ENCODE results near the gene PRICKLE2. TPM values are rescaled to one million over a fixed set of nuclear protein-coding genes. Genes with fewer than 3 reads are reported as not detected.

Gene PRICKLE2
- total RNA-seq, 1 experiment from 2014 or later = not detected

DNA sequence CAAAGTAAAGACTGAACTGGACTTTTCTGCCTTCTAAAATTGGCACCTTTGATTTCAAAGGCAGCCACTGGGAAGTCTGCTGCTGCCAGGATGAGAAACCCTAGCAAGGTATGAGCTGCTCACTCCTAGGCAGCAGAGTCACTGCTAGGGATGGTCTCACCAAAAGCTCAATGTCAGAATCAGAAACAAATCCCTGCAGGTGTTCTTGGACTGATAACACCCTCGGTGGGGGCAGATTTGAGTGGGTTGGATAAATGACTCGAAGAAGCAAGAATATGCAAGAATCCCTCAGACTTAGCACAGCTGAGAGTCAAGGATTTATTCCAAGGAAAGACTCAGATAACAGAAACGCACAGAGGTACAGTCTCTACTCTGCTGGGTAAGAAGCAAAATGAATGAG lies 90.4 kb downstream of the PRICKLE2 start:
- H3K9me3 ChIP-seq (ENCODE audit: low read depth, low read length, poor library complexity, severe bottlenecking) = no peaks in the 10 kb centered on the region
- H3K27ac ChIP-seq (ENCODE audit: low read depth, low read length, poor library complexity, severe bottlenecking) = no peak overlapping the region
- intact Hi-C loops (cut with micrococcal nuclease; ENCODE audit: unreplicated experiment) = no loop called here
- TF ChIP-seq EZH2 (IDR thresholded peaks at IDR 0.05; ENCODE audit: borderline replicate concordance, low read depth, low read length, poor library complexity, severe bottlenecking) = no peak
- TF ChIP-seq, protein P1, sequence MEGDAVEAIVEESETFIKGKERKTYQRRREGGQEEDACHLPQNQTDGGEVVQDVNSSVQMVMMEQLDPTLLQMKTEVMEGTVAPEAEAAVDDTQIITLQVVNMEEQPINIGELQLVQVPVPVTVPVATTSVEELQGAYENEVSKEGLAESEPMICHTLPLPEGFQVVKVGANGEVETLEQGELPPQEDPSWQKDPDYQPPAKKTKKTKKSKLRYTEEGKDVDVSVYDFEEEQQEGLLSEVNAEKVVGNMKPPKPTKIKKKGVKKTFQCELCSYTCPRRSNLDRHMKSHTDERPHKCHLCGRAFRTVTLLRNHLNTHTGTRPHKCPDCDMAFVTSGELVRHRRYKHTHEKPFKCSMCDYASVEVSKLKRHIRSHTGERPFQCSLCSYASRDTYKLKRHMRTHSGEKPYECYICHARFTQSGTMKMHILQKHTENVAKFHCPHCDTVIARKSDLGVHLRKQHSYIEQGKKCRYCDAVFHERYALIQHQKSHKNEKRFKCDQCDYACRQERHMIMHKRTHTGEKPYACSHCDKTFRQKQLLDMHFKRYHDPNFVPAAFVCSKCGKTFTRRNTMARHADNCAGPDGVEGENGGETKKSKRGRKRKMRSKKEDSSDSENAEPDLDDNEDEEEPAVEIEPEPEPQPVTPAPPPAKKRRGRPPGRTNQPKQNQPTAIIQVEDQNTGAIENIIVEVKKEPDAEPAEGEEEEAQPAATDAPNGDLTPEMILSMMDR (conservative IDR thresholded peaks at IDR 0.05; ENCODE audit: low read depth, low read length) = no peak
- no TSS peak for BruUV-seq (replicated peaks)
- H3K27me3 ChIP-seq (replicated peaks; ENCODE audit: insufficient read depth, low read depth, low read length, poor library complexity) = peaks cover 9% of the 10 kb centered on the region
- no peak overlapping the region for H3K4me3 ChIP-seq (ENCODE audit: low read depth, low read length, poor library complexity, severe bottlenecking)
- no peak for DNase-seq (ENCODE audit: low spot score)
- H3K4me1 ChIP-seq (ENCODE audit: insufficient read depth, low read length, poor library complexity, severe bottlenecking) = no peaks in the 10 kb centered on the region
- ChIA-PET CTCF (no interaction called here), POLR2A (ENCODE audit: low non-redundant PET) (no interaction called here)
- H3K36me3 ChIP-seq (ENCODE audit: insufficient read depth, low read length, poor library complexity, severe bottlenecking) = no peaks in the 10 kb centered on the region

DNA sequence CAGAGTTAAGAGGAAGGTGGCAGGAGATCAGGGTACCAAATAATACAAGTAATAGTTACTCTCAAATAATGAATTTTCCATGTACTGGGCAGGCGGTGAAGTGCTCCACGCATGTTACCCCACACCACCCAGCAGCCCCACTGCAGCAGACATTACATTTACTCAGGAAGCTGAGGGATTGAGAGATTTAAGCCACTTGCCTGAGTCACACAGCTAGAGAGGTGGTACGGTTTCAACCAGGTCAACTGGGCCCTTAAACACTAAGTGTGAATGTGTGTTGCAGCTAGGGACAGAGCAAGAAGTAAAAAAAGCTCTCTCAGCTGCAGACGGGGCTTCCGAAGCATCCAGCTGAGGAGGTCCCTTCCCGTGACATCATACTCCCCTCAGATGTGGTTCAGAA lies 91.3 kb downstream of the PRICKLE2 start:
- TF ChIP-seq, protein P1 (conservative IDR thresholded peaks at IDR 0.05; ENCODE audit: low read depth, low read length) = no peak
- no peak for TF ChIP-seq EZH2 (IDR thresholded peaks at IDR 0.05; ENCODE audit: borderline replicate concordance, low read depth, low read length, poor library complexity, severe bottlenecking)
- BruUV-seq (replicated peaks) = no TSS peak

DNA sequence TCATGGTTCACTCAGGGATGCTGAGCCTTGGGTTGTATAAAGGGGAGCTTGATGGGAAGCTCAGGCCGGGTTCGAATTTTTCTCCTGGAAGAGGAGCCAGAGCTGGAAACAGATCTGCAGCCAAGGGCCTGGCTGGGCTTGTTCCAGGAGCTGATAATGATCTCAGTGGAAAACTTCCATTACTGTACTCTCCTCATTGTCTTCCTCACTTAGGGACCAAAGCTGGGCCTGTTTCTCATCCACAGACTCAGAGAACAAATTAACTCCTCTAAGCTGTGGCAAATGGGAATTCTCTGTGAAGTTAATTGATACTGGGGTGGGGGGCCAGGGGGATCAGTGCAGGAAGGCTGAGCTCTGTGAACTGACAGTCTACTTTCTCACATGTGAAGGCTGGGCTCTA lies 92.0 kb downstream of the PRICKLE2 start:
- no peaks in the 10 kb centered on the region for H3K4me1 ChIP-seq (ENCODE audit: insufficient read depth, low read length, poor library complexity, severe bottlenecking)
- DNase-seq (ENCODE audit: low spot score) = no peak
- no peaks in the 10 kb centered on the region for H3K9me3 ChIP-seq (ENCODE audit: low read depth, low read length, poor library complexity, severe bottlenecking)
- BruUV-seq (replicated peaks) = no TSS peak
- peaks cover 9% of the 10 kb centered on the region for H3K27me3 ChIP-seq (replicated peaks; ENCODE audit: insufficient read depth, low read depth, low read length, poor library complexity)
- intact Hi-C loops (cut with micrococcal nuclease; ENCODE audit: unreplicated experiment) = no loop called here
- H3K4me3 ChIP-seq (ENCODE audit: low read depth, low read length, poor library complexity, severe bottlenecking) = no peak overlapping the region
- ChIA-PET CTCF (no interaction called here), POLR2A (ENCODE audit: low non-redundant PET) (no interaction called here)
- TF ChIP-seq EZH2 (IDR thresholded peaks at IDR 0.05; ENCODE audit: borderline replicate concordance, low read depth, low read length, poor library complexity, severe bottlenecking) = no peak
- TF ChIP-seq, protein P1 (conservative IDR thresholded peaks at IDR 0.05; ENCODE audit: low read depth, low read length) = no peak
- H3K27ac ChIP-seq (ENCODE audit: low read depth, low read length, poor library complexity, severe bottlenecking) = no peak overlapping the region
- no peaks in the 10 kb centered on the region for H3K36me3 ChIP-seq (ENCODE audit: insufficient read depth, low read length, poor library complexity, severe bottlenecking)

More for the DNA sequence above, 91.3 kb downstream of the PRICKLE2 start:
- no peak overlapping the region for H3K27ac ChIP-seq (ENCODE audit: low read depth, low read length, poor library complexity, severe bottlenecking)
- CTCF ChIA-PET = no interaction called here
- H3K36me3 ChIP-seq (ENCODE audit: insufficient read depth, low read length, poor library complexity, severe bottlenecking) = no peaks in the 10 kb centered on the region
- no peak for DNase-seq (ENCODE audit: low spot score)
- no peak overlapping the region for H3K4me3 ChIP-seq (ENCODE audit: low read depth, low read length, poor library complexity, severe bottlenecking)
- peaks cover 9% of the 10 kb centered on the region for H3K27me3 ChIP-seq (replicated peaks; ENCODE audit: insufficient read depth, low read depth, low read length, poor library complexity)
- no peaks in the 10 kb centered on the region for H3K4me1 ChIP-seq (ENCODE audit: insufficient read depth, low read length, poor library complexity, severe bottlenecking)
- H3K9me3 ChIP-seq (ENCODE audit: low read depth, low read length, poor library complexity, severe bottlenecking) = no peaks in the 10 kb centered on the region
- POLR2A ChIA-PET (ENCODE audit: low non-redundant PET) = no interaction called here
- intact Hi-C loops (cut with micrococcal nuclease; ENCODE audit: unreplicated experiment) = no loop called here

Measured in A673 (cell line).